ENCODE data around the gene ARHGAP4. TPM values are rescaled to one million over a fixed set of nuclear protein-coding genes. Genes with fewer than 3 reads are reported as not detected.

The ARHGAP4 gene
- total RNA-seq, 1 experiment from 2014 or later: 47.0 TPM

DNA sequence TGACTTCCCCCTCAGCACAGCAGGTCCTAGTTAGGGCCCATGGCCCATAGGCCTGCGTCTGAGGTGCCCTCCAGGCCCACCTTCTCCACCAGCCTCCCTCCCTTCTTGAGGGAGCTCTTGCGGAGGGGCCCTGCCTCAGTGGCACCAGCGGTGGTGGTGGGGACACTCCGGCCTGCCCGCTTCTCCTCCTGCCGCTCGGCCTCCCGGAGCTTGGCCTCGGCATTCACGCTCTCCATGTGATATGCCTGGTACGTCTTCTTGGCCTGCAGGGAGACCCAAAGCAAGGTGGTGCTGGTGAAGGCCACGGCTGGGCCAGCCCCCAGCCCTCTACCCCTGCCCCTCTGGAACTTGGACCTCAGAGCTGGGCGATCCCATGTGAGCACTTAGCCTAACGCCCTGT lies 5.5 kb downstream of the ARHGAP4 start:
- H3K27ac ChIP-seq: no peak overlapping the region
- H3F3A ChIP-seq (ENCODE audit: insufficient read depth, low read depth): no peaks in the 10 kb centered on the region
- intact Hi-C loops (cut with micrococcal nuclease; ENCODE audit: unreplicated experiment): no loop called here
- H3K79me2 ChIP-seq (ENCODE audit: low read depth): no peaks in the 10 kb centered on the region
- H3K9me3 ChIP-seq (ENCODE audit: insufficient read depth, low read depth): no peaks in the 10 kb centered on the region
- no peaks in the 10 kb centered on the region for H4K20me1 ChIP-seq (ENCODE audit: insufficient read depth)
- ChIA-PET POLR2A (ENCODE audit: unreplicated experiment) (no interaction called here), CTCF (no interaction called here)
- no peaks in the 10 kb centered on the region for H3K27me3 ChIP-seq (ENCODE audit: insufficient read depth, low read depth)
- no peak overlapping the region for H3K4me3 ChIP-seq
- H3K4me1 ChIP-seq (replicated peaks; ENCODE audit: insufficient read depth): no peaks in the 10 kb centered on the region
- no peak for DNase-seq
- no peak for TF ChIP-seq EZH2 (IDR thresholded peaks at IDR 0.05; ENCODE audit: low read depth)
- TF ChIP-seq, protein P1, sequence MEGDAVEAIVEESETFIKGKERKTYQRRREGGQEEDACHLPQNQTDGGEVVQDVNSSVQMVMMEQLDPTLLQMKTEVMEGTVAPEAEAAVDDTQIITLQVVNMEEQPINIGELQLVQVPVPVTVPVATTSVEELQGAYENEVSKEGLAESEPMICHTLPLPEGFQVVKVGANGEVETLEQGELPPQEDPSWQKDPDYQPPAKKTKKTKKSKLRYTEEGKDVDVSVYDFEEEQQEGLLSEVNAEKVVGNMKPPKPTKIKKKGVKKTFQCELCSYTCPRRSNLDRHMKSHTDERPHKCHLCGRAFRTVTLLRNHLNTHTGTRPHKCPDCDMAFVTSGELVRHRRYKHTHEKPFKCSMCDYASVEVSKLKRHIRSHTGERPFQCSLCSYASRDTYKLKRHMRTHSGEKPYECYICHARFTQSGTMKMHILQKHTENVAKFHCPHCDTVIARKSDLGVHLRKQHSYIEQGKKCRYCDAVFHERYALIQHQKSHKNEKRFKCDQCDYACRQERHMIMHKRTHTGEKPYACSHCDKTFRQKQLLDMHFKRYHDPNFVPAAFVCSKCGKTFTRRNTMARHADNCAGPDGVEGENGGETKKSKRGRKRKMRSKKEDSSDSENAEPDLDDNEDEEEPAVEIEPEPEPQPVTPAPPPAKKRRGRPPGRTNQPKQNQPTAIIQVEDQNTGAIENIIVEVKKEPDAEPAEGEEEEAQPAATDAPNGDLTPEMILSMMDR (conservative IDR thresholded peaks at IDR 0.05): no peak
- no peaks in the 10 kb centered on the region for H3K9me2 ChIP-seq (ENCODE audit: insufficient read depth)
- no peaks in the 10 kb centered on the region for H3K36me3 ChIP-seq (ENCODE audit: low read depth)
- no peak overlapping the region for H2AFZ ChIP-seq
- no peak overlapping the region for H3K4me2 ChIP-seq
- BruUV-seq (replicated peaks): no TSS peak

DNA sequence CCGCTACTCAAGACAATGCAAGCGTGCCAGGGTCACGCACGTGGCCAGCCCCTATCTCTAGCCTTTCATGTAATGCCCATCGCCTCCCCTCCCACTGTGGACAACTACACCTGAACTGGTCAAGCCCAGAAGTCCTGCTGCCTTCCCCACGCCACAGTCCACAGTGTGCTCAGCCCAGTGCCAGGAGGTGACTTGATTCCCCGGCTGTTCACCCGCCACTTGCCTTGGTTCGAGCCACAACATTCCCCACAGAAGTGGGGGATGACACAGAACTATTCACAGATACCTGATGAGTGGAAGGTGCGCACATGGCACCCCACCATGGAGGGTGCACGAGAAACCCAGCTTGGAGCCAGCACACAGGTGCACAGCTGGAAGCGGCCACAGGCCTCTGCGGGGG lies 6.8 kb downstream of the ARHGAP4 start:
- H4K20me1 ChIP-seq (ENCODE audit: insufficient read depth): no peaks in the 10 kb centered on the region
- no peaks in the 10 kb centered on the region for H3K27me3 ChIP-seq (ENCODE audit: insufficient read depth, low read depth)
- intact Hi-C loops (cut with micrococcal nuclease; ENCODE audit: unreplicated experiment): no loop called here
- no peaks in the 10 kb centered on the region for H3K9me3 ChIP-seq (ENCODE audit: insufficient read depth, low read depth)
- ChIA-PET CTCF (no interaction called here), POLR2A (ENCODE audit: unreplicated experiment) (no interaction called here)
- no peaks in the 10 kb centered on the region for H3K9me2 ChIP-seq (ENCODE audit: insufficient read depth)
- BruUV-seq (replicated peaks): no TSS peak
- DNase-seq: no peak
- H3K79me2 ChIP-seq (ENCODE audit: low read depth): no peaks in the 10 kb centered on the region
- no peak overlapping the region for H3K4me2 ChIP-seq
- H3K27ac ChIP-seq: no peak overlapping the region
- H3K36me3 ChIP-seq (ENCODE audit: low read depth): no peaks in the 10 kb centered on the region
- H3F3A ChIP-seq (ENCODE audit: insufficient read depth, low read depth): no peaks in the 10 kb centered on the region
- no peak overlapping the region for H3K4me3 ChIP-seq
- no peak for TF ChIP-seq EZH2 (IDR thresholded peaks at IDR 0.05; ENCODE audit: low read depth)
- TF ChIP-seq, protein P1 (conservative IDR thresholded peaks at IDR 0.05): no peak
- no peak overlapping the region for H2AFZ ChIP-seq
- H3K4me1 ChIP-seq (replicated peaks; ENCODE audit: insufficient read depth): no peaks in the 10 kb centered on the region

DNA sequence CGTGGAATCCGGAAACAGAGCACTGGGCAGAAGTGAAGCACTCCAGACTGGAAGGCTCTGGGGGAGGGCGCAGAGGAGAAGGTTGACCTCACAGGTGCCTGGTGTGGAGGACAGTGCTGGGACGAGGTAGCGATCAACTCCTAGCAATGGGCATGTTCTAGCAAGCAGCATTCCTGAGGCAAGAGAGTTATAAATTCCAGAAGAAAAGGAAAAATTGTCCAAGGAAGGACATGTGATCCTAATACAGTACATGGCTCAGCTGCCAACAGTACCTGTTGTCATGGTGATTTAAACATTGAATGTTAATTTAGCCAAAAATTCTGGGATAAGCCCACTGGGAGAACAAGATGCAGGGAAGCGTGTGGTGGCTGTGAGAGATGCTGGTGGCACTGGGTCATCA lies 8.2 kb downstream of the ARHGAP4 start:
- Histone ChIP-seq H3K9me2 (ENCODE audit: insufficient read depth) (no peaks in the 10 kb centered on the region), H3K79me2 (ENCODE audit: low read depth) (no peaks in the 10 kb centered on the region), H3K4me1 (replicated peaks; ENCODE audit: insufficient read depth) (no peaks in the 10 kb centered on the region), H3F3A (ENCODE audit: insufficient read depth, low read depth) (no peaks in the 10 kb centered on the region), H3K9me3 (ENCODE audit: insufficient read depth, low read depth) (no peaks in the 10 kb centered on the region), H3K27ac (no peak overlapping the region), H4K20me1 (ENCODE audit: insufficient read depth) (no peaks in the 10 kb centered on the region), H3K4me2 (no peak overlapping the region), H3K36me3 (ENCODE audit: low read depth) (no peaks in the 10 kb centered on the region), H2AFZ (no peak overlapping the region), H3K4me3 (no peak overlapping the region), H3K27me3 (ENCODE audit: insufficient read depth, low read depth) (no peaks in the 10 kb centered on the region)
- intact Hi-C loops (cut with micrococcal nuclease; ENCODE audit: unreplicated experiment): no loop called here
- ChIA-PET POLR2A (ENCODE audit: unreplicated experiment) (interaction anchor here (0.7 kb wide), 1 partner anchor 8 kb away, joined by 7 read pairs; no protein-coding TSS in a partner anchor), CTCF (interaction anchor here (0.6 kb wide), 1 partner anchor 30 kb away, joined by 4 read pairs; no protein-coding TSS in a partner anchor)
- TF ChIP-seq, protein P1 (conservative IDR thresholded peaks at IDR 0.05): no peak
- TF ChIP-seq EZH2 (IDR thresholded peaks at IDR 0.05; ENCODE audit: low read depth): no peak
- no peak for DNase-seq
- BruUV-seq (replicated peaks): no TSS peak
